ENCODE measurements around the gene CNTNAP2. TPM values are rescaled to one million over a fixed set of nuclear protein-coding genes. Genes with fewer than 3 reads are reported as not detected.

The CNTNAP2 gene
- polyA plus RNA-seq (ENCODE audit: insufficient read depth in 1 of 5, insufficient read length in 5 of 5, low replicate concordance in 1 of 5): 10 to 100 TPM; 30.4 to 44.2 (median 39.8) TPM
- long read RNA-seq, donor 1, partial matches to known transcripts: 8 of 8 reads
- long read RNA-seq, donor 1, other reads (novel, unspliced or antisense): 0 of 8 reads
- long read RNA-seq, donor 2, full-length matches to known transcripts: 2 of 2 reads
- long read RNA-seq, donor 2, partial matches to known transcripts: 0 of 2 reads
- long read RNA-seq, donor 2, other reads (novel, unspliced or antisense): 0 of 2 reads
- long read RNA-seq, donor 3: 0 reads
- long read RNA-seq, donor 4, partial matches to known transcripts: 10 of 10 reads
- long read RNA-seq, donor 4, other reads (novel, unspliced or antisense): 0 of 10 reads
- long read RNA-seq, donor 5, partial matches to known transcripts: 7 of 7 reads
- long read RNA-seq, donor 5, other reads (novel, unspliced or antisense): 0 of 7 reads
- long read RNA-seq, donor 6: 0 reads
- long read RNA-seq, donor 7, partial matches to known transcripts: 7 of 7 reads
- long read RNA-seq, donor 7, other reads (novel, unspliced or antisense): 0 of 7 reads
- long read RNA-seq, donor 8: 0 reads

DNA sequence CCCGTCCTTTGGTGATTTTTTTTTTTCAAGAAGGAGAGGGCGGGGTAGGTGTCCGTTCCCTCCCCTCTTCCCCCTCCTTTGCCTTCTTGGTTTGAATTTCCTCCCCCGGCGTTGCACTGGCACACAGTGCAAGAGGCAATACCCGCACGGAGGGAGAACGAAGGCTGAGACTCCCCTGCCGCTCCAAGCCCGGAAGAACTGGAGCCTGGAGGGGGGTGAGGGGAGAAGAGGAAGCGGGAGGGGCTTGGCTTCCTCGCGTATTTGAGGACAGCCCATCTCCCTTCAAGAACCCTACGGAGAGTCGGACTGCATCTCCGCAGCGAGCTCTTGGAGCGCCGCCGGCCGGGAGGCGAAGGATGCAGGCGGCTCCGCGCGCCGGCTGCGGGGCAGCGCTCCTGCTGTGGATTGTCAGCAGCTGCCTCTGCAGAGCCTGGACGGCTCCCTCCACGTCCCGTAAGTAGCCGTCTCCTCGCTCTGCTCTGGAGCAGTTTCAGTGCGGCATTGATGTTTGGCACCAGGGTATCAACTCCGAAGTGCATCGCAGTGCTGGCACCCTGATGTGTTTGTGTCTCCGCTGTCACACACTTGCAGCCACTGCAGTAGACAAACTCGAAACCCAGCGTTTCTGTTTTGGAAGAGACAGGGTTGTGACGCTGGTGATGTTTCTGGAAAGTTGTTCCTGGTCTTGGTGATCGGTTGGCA, at the start of gene CNTNAP2:
Gene CNTNAP2, plus strand, starts transcription at position 281 of the 702 bp plus-strand sequence. Its CDS starts 76 bp downstream, at position 357.
- peak; percentile 80 to 81 for DNase-seq

DNA sequence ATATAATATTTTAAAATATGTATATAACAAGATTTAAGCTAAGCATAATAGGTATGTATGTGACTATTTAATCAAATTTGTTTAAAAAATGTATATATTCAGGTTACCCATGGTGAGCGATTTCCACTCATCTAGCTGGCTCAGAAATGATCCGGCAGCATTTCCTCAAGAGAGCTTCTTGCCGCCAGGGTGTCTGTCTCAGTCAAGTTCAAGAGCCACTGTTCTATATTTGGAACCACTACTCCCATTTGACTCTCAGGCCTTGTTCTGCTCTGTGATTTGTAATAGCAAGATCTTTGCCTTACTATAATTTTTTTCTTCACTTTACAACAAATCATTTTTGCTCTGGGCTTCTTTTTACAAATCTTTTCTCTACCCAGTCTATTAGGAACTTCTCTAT, 48.7 kb upstream of the CNTNAP2 start:
- no peak for DNase-seq

DNA sequence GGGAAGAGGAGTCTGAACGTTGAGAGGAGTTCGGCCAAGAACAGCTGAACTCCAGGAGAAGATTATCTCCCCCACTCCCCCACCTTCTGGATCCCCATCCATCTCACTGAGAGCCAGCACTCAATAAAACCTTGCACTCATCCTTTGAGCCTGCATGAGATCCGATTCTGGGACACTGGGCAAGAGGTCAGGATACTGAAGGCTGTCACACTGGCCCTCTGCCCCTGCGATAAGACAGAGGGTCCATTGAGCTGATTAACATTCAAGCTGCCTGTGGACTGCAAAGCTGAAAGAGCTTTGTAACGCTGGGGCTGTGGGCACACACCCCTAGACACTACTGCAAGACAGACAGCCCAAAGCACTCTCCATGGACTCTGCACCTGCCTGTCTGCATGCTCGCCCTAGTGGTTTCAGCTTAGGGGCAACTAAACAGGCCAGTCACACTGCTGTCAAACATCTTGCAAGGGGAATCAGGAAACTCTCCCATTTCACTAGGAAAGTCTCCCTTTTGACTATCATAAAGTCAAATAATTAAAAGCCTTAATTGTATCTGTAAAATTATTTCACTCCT, 42.3 kb upstream of the CNTNAP2 start:
- DNase-seq: no peak

DNA sequence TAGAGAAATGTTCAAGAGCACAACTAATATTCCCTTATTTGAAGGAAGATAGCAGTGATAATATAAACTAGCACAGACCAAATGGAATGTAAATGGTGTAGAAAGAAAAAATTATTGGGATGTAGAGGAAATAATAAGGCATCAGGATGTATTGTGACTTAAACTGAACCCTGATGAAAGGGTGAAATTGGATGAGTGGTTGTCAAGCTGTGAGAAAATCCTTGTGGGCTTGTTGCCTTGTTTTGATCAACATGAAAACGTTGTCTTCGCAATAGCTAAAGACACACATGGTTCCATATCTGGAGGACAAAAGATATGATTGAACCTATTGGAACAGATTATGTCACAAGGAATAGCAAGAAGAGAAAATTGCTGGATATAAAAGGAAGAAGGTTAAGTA, 40.3 kb upstream of the CNTNAP2 start:
- no peak for DNase-seq

DNA sequence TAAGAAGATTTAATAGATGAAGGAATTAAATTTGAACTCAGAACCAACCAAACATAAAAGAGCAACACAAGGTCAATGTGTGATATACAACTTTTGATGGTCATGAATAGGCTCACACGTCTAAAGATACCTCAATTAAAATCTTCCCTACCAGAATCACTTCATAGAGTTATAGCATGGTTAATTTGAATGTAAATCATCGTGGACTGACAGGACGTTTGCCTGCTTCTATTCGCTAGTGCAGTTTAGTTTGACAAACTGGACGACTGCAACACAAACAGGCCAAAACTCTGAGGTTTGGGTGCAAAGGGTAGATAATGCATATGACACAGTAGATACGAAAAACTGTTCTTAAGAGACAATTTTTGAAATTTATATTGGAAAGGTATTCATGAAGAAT, 32.5 kb upstream of the CNTNAP2 start:
- DNase-seq: no peak

GRCh38 chr7:146090023-146090645, 26.5 kb upstream of the CNTNAP2 start:
- peak; percentile 16 to 20 for DNase-seq

DNA sequence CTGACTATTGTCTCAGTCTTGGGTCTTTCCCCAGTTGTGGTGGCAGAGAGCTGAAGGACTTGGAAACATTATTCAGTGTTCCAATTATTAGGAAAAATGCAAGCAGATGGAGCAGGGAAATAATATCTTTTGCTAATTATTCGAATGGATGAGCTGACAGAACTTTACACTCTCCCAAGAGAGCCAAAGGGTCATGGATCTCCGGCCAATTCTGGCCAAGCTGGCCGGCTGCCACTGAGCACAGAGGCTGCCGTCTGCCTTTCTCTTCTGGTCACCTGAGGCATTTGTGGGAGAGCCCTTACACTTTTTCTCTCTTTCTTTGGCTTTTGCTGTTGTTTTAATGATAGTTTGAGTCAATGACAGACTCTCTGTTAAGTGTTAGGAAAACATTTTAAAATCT, 22.2 kb upstream of the CNTNAP2 start:
- no peak for DNase-seq

DNA sequence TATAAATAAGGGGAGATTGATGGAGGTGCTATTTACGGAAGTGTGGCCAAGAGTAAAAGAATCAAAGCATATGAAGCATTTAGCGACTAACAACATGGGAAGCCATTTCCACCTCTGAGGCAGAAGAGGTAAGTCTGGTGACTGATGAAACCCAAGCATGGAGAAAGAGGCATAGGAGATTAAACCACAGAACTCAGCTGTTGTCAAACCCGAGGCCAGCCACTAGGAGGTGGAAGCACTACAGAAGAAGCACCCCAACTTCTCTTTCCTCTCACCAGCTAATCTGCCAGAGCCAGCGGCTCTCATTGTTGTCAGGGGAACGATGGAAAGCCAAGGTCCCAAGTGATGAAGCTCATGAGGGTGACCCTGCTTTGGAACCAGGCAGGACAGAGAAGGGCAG, 19.6 kb upstream of the CNTNAP2 start:
- no peak for DNase-seq

- DNase-seq: no peak
These were observed 10.3 kb upstream of the CNTNAP2 start for GRCh38 chr7:146106319-146106718.

GRCh38 chr7:146112755-146113154, 3.8 kb upstream of the CNTNAP2 start:
- no peak for DNase-seq

- no peak for DNase-seq
These were observed 1.1 kb upstream of the CNTNAP2 start for GRCh38 chr7:146115548-146115850.

DNA sequence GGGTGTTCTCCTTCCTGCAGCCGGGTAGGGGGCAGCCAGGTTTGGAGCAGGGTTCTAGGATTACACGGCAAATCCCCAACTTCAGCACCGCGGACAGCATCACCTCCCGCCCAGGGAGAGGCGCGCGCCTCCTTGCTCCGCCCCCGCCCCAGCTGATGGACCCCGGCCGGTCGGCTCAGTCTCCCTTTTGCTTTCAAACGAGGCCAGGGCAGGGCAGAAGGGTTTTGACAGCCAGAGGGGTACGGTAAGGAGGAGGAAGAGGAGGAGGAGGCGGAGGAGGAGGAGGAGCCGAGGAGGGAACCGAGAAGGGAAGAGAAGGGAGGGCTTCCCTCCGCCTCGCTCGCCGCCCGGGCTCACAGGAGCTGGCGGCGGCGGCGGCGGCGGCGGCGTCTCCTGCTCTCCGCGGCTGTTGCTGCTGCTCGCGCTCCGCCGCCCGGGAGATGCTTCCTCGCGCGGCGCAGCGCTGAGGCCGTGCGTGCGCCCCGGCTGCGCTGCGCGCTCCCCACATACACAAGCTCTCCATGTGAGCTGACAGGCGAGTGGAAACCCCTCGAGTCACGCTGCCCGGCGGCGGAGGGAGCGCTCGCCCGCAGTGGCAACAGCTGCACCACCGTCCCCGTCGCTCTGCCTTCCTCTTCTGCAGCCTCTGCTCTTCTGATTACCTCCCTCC, 615 bp upstream of the CNTNAP2 start:
- DNase-seq: peak; percentile 91

- no peak for DNase-seq
These were observed 975 bp downstream of the CNTNAP2 start for GRCh38 chr7:146117576-146117975.

DNA sequence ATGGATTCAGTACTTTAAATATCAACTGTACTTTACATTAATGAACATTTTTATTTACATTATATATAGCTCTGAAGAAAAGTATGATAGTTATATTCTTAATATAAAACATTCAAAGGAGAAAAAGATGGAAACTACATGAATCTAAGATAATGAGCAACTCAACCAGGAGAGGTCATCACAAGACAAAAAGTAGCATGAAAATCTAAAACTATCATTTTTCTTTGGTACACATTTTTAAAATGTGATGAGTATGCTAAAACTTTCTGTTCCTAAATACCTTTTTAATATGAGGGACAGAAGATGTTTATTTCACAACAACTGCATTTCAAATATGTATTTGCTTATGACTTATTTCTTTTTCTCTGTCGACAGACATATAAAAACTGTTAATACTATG, 2.4 kb downstream of the CNTNAP2 start:
- peak in 1 of 2 donors; percentile 14 for DNase-seq

DNA sequence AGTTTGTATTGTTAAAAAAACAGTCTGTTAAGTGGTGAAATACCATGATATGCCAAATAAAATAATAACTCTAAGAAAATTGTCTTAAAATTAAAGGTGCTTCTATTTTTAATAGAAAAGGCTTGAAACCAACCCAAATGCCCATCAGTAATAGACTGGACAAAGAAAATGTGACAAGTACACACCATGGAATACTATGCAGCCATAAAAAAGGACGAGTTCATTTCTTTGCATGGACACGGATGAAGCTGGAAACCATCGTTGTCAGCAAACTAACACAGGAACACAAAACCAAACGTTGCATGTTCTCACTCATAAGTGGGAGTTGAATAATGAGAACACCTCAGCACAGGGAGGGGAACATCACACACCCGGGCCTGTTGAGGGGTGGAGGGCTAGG, 7.1 kb downstream of the CNTNAP2 start:
- DNase-seq: no peak

DNA sequence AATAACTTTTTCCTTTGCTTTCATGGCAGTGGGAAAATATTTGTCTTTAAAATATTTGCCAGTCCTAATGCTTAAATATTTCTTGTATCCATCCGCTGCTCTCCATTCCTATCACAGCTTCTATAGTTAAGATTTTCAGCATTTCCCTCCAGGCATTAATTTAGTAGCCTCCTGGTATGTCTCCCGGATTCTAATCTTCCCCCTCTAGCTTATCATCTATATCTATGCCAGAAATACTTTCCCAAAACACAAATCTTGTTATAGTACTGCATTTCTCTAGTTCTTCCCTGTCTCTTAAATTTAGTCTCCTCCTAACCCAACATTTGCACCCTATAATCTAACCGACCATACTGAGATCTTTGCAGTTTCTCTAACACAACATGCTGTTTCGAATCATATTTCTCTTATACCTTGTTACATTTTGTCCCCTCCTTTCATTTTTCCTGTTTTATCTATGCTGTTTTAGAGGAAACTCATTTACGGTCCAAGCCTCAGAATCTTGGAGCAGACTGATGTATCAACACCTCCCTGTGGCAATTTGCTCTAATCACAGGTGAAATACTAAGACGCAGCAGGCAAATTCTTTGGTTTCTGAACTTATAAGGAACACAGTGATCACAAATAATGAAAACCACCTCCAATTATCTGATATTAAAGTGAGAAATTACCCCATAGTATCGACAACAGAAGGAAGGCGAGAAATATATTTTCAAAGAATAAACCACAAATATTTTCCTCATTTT, 10.3 kb downstream of the CNTNAP2 start:
- DNase-seq: no peak

GRCh38 chr7:146129296-146129695, 12.7 kb downstream of the CNTNAP2 start:
- DNase-seq: no peak

DNA sequence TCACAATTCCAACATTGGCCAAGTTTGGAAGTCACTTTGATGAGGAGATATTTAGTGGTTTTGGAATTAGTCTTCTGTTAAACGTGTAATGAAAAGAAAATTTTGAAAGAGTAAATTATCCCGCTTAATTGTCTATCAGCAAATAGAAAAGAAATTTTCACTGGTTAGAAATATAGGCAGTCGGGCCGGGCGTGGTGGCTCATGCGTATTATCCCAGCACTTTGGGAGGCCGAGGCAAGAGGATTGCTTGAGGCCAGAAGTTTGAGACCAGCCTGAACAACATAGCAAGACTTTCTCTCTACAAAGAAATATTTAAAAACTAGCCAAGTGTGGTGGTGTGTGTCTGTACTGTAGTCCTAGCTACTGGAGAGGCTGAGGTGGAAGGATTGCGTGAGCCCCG, 13.4 kb downstream of the CNTNAP2 start:
- no peak for DNase-seq

DNA sequence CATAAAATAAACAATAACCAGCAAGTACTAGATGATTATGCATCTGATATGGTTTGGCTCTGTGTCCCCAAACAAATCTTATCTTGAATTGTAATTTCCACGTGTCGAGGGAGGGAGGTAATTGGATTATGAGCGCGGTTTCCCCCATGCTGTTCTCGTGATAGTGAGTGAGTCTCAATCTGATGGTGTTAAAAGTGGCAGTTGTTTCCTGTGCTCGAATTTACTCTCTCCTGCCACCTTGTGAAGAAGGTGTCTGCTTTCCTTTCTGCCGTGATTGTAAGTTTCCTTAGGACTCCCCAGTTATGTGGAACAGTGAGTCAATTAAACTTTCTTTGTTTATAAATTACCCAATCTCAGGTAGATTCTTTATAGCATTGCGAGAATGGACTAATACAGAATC, 15.1 kb downstream of the CNTNAP2 start:
- DNase-seq: no peak

DNA sequence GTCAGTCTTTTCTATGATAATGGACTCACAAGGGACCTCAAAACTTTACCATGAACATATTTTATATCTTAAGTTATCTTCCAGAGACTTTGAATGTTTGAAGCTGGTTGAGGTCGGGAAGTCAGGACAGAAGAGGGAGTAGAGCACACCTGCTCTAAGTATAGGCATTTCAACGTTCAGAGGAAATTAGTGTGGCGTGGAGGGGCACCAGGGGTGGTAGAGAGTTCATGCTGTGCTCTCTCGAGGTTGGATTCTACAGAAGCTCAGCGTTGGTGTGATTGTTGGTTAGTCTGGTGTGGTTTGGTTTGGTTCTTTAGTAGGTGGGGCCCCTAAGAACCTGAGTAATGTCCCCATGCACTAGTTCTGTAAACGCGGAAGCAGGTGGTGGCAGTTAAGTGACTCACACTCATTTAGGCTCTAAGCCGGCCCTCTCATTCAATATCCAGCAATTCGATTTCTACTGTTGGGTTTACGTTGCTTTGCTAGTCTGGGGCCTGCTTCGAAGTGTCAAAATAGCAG, 19.8 kb downstream of the CNTNAP2 start:
- DNase-seq: no peak

- no peak for DNase-seq
These were observed 22.3 kb downstream of the CNTNAP2 start for GRCh38 chr7:146138926-146139325.

Measured in right lung (tissue), 10 donors.